SH-SY5Y (cell line): Measurements from ENCODE around the gene POR.

Experiments used
- GATA2 ChIP-seq: IDR thresholded peaks from 2 replicates; pipeline ENCODE4 v1.6.1; 2011; ENCODE audit warnings: mild to moderate bottlenecking, low read depth, low read length
- GATA3 ChIP-seq: IDR thresholded peaks from 2 replicates; pipeline ENCODE4 v1.6.1; 2011; ENCODE audit warnings: low read depth, mild to moderate bottlenecking, low read length, moderate library complexity

DNA sequence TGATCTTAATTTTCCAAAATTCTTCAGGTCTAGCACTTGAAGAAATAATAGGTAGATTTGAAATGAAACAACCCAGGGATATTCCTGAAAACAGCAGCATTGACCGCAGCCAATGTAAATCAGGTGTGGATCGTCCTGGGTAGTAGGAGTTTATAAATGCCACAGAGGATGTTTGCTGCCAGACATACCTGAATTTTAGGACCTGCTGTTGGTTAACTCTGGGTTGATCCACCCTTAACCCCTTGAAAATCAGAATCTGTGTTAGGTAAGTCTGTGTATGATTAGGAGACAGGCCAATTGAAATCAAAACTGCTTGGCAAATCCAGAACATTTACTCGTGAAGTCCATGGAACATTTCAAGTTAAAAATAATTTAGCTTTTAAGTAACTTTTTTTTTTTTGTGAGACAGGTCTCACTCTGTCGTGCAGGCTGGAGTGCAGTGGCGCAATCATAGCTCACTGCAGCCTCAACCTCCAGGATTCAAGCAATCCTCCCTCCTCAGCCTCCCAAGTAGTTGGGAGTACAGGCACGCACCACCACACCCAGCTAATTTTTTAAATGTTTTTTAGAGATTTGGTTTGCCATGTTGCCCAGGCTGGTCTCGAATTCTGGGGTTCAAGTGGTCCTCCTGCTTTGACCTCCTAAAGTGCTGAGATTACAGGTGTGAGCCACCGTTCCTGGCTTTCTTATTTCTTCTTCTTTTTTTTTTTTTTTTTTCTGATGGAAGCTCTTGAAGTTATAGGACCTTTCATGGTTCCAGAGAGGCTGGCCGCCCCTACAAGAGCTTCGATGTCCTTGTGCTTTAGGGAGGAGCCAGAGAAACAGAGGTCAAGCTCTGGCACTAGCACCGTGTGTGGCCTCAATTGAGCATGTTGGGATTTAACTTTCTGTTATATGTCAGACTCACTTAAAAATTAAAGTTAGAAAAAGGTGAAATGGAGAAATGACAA is 2.0 kb downstream of the POR start:
- no peak for TF ChIP-seq GATA3
- TF ChIP-seq GATA2 = no peak
